ENCODE results near the gene PIP4K2C.
"Not testable (repeated sequence)": the region's sequence is repeated elsewhere in the genome, so short reads cannot be mapped to it uniquely, and the experiment has no call there.

PIP4K2C gene

DNA sequence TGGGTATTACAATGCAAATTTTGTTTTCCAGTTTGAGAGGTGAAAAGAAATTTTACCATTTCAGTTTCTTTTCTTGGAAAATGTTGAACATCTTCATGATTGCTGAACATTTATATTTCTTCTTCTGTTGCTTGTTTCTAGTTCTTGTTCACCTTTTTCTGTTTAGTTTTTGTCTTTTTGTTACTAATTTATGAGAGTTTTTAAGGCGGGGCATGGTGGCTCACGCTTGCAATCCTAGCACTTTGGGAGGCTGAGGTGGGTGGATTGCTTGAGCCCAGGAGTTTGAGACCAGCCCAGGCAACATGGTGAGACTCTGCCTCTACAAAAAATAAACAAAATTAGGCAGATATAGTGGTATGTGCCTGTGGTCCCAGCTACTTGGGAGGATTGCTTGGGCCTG lies 30.5 kb upstream of the PIP4K2C start:
- no peak for DNase-seq

DNA sequence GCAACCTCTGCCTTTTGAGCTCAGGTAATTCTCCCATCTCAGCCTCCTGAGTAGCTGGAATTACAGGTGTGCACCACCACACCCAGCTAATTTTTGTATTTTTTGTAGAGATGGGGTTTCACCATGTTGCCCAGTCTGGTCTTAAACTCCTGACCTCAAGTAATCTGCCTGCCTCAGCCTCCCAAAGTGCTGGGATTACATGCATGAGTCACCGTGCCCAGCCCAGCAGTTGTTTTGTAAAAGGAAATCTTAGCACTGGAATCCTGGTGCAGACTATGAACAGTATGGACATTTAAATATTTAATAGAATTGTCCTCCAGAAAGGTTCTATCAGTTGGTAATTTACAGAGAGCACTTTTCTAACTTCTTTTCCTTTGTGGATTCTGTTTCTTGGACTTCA lies 29.9 kb upstream of the PIP4K2C start:
- not testable (repeated sequence) for DNase-seq

DNA sequence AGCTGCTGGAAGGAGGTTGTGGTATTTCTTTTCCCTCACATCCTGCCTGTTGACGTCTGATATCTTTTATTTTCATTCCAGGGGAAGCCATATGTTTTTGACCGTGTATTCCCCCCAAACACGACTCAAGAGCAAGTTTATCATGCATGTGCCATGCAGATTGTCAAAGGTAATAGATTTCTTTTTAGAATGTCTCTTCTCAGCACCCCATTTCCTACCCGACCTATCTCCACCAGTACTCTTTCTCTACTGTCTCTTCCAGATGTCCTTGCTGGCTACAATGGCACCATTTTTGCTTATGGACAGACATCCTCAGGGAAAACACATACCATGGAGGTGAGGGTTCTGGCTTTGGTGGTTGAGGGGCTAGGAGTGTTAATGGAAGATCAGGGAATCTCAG lies 27.6 kb upstream of the PIP4K2C start:
- no peak for DNase-seq

DNA sequence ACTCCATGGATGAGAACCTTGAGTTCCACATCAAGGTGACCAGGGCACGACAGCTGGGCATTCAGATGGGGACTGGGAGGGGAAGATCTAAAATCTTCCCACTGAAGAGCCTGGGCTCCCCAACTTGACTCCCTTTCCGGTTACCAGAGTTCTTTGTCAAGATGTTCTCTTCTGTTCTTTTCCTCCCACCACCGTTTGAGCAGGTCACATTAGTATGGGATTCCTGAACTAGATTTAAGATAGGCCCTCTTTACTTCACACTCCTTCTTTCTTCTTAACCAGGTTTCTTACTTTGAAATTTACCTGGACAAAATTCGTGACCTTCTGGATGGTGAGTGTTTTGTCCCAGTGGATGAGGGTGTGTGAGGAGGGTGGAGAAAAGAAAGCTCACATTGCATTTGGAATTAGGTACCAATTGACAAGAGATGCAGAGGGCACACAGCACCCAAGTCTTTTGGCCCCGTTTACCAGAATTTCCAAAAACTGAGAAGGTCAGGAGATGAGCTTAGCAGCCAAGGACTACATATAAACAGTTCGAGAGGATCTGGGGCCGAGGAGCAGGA lies 26.7 kb upstream of the PIP4K2C start:
- no peak for DNase-seq

DNA sequence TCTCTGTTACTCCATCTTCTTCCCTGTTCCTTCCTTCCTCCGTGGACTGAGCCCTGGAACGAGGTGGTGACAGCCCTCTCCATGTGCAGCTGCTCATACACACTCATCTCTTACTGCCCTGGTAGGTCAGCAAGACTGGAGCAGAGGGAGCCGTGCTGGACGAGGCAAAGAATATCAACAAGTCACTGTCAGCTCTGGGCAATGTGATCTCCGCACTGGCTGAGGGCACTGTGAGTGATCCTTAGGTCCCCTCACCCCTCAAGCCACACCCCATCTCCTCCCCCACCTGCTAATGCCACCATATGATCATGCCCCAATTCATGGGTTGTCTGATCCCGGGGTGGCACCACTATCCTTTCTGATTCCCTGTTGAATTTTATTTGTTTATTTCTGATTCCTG lies 22.2 kb upstream of the PIP4K2C start:
- no peak for DNase-seq

DNA sequence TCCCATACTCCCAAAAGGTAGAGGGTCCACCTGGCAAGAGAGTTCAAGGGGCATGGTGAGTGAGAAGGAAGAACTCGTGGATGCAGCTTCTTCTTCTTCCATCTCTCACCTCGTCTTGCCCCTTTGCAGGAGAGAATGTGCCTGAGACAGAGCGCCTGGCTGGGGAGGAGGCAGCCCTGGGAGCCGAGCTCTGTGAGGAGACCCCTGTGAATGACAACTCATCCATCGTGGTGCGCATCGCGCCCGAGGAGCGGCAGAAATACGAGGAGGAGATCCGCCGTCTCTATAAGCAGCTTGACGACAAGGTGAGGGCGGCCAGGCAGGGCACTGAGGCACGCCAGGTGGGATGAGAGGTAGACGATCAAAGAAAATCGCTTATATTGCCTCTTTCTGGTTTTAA lies 21.1 kb upstream of the PIP4K2C start:
- no peak for DNase-seq

DNA sequence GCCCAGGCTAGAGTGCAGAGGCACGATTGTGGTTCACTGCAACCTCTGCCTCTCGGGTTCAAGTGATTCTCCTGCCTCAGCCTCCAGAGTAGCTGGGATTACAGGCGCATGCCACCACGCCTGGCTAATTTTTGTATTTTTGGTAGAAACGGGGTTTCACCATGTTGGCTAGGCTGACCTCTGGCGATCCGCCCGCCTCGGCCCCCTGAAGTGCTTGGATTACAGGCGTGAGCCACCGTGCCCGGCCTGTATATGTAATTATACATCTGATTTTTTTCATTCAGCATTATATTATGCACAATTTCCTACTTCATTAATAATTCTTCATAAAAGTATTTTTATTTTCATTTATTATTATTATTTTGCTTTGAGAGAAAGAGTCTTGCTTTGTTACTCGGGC lies 20.6 kb upstream of the PIP4K2C start:
- not testable (repeated sequence) for DNase-seq

DNA sequence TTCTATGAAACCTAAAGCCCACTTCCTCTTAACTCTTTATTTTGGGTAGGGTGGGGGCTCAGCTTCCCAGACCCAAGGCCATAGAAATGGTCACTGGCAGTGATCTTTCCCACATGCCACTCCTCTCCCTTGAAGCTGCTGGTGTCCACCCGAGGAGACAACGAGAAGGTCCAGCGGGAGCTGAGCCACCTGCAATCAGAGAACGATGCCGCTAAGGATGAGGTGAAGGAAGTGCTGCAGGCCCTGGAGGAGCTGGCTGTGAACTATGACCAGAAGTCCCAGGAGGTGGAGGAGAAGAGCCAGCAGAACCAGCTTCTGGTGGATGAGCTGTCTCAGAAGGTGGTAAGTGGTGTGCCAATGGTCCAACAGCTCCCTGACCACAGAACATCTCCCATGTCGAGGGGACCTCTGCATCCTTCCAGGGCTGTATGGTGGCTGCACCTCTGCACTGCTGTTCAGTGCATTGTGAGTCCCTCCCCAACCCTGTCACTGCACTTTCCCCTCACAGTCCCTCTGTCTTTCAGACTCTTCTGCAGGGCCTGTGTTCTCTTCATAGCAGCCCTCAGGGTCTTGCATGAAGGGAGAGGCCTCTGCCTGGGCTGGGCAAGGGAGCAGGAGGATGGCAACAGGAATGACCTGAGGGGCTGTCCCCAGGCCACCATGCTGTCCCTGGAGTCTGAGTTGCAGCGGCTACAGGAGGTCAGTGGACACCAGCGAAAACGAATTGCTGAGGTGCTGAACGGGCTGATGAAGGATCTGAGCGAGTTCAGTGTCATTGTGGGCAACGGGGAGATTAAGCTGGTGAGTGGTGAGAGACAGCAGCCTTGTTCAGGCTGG lies 18.8 kb upstream of the PIP4K2C start:
- no peak for DNase-seq

DNA sequence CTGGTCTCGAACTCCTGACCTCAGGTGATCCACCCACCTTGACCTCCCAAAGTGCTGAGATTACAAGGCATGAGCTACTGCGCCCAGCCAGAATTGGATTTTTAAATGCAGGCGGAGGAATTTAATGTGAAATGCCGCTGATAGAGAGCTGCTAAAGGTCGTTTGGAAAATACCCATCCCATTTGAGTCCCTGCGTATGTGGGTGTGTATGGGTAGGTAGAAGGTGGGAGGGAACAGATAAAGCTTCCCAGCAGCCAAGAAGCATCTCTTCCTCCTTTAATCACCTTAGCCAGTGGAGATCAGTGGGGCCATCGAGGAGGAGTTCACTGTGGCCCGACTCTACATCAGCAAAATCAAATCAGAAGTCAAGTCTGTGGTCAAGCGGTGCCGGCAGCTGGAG lies 16.2 kb upstream of the PIP4K2C start:
- DNase-seq: no peak

DNA sequence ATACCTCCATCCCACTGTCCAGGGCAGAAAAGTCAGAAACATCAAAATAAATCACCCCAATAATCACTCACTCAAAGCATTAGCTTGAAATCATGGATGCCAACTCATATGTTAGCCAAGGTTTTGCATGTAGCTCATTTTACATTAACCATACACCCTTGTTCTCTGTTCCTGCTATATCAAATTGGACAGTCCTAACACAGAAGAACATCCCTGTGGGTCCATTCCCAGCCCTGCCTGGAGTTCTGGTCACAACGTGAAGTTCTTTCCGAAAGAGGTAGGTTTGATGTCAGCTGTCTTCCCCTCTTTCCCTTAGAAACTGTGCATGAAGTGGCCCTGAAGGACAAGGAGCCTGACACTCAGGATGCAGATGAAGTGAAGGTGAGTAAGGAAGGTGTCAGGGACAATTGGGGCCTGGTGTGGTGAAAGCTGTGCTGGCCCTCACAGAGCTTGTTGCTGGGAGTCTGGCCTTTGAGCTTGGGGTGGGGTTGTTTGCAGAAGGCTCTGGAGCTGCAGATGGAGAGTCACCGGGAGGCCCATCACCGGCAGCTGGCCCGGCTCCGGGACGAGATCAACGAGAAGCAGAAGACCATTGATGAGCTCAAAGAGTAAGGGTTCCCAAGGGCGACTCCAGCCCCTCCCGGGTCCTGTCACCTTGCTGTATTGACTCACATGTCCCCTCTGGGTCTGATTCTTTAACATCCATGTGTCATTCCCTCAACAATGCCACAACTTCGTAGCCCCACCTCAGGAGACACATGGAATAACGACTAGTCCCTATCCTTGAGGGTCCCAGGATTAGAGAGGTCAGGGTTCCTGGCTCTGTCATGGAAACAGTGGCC lies 15.0 kb upstream of the PIP4K2C start:
- DNase-seq: no peak

DNA sequence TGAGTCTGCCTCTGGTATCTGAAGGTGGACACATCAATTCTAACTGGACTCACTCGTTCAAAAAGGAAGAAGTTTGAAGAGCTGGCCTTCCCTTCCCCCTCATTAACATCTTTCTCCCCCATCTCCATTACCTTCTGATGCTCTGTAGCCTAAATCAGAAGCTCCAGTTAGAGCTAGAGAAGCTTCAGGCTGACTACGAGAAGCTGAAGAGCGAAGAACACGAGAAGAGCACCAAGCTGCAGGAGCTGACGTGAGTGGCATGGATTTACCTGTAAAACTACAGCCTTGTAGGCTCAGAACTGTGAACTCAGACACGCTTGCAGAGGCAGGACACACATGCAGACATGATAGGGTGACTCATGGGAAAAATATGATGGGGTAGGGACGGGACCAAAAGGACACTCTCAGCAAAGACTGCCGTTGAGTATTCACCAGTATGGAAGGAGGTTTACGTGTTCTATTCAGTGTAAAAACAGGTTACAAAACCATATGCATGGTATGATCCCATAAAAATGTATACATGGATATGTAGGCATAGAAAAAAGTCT lies 14.3 kb upstream of the PIP4K2C start:
- DNase-seq: no peak

DNA sequence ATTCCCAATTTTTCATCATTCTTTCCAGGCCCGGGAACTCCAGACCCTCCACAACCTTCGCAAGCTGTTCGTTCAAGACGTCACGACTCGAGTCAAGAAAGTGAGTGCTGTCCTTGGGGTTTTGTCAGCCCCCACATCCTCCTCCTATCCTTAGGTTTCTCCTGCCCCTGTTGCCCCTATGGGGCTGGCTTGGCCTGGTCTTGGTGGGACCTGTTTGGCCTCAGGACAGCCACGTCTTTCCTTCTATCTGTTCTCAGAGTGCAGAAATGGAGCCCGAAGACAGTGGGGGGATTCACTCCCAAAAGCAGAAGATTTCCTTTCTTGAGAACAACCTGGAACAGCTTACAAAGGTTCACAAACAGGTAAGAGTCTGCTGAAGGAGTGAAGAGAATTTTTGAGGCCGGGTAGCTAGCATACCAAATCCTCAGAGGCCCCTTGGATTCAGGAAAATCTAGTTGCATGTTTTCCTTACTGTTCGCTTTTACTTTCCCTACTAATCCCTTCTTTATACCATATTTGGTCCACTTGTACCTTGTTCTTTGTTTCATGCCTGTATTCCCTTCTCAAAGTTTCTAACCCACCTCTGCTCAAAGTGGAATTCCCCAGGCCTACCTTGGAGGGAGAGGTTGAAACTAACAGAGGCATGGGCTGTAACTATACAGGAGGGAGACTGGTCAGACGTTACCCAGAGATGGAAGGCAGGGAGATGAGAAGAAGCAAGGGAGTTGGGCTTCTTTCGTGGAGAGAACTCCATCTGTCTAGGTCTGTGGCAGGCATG lies 12.8 kb upstream of the PIP4K2C start:
- no peak for DNase-seq

DNA sequence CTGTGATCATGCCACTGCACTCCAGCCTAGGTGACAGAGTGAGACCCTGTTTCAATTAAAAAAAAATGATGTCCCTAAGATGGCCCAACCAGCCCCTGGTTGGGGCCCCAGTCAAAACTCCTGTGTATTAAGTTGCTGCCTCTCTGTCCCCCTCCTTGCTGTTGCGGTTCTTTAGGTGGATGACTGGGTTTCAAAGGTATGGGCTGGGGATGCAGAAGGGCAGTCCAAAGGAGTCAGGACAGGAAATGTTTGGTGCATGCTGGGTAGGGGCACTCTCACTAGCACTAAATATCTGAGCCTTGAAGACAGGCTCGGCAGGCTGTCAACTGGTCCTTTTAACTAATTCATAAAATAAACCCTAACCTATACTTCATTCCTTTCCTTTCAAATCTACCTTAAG lies 12.0 kb upstream of the PIP4K2C start:
- no peak for DNase-seq

DNA sequence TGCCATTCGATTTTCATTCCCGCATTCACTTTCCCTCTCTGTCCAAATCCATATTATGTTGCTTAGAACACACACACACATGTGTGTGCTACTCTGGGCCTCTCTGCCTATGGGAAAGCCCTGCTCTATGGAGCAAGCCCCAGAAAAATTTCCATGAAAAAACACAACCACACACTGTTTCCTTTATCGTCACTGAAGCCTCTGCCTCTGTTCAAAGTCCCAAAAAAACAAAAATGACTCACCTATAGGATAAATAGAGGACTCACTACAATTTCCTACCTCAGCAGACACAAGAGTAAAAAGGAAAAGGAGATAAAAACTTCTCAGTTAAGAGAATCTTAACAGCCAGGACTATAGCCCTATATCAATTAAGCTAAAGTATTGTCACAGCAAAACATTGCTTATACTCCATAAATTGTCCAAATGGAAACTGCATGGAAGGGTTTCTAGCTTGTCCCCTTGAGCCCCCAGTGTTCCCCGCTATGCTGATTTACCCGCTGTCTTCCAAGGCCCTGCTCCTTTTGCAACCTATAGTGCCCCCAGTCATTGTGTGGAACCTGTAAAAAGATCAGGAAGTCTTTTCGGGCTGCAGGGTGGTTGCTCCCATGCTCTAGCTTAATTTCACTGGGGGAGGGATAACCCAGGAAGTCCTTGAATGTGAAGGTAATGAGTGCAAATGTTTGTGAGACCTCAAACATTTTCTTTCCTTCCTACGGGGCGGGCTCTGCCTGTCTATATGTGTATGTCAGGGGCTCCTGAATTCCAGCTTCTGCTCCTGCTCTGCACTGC lies 11.1 kb upstream of the PIP4K2C start:
- no peak for DNase-seq

DNA sequence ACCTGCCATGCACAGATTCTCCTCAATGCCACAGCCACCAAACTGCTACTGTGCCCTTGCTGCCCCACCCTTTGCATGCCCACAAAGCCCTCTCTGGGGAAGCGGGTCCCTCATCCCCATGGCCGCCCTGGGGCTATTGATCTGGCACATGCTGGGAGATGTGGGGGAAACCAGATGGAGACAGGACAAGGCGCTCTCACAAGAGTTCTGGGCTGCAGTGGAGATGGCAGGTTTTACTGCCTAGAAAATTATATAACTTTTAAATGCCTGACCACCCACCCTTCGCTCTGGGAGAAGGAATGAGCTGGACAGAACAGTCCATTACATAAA lies 10.6 kb upstream of the PIP4K2C start:
- DNase-seq: no peak

DNA sequence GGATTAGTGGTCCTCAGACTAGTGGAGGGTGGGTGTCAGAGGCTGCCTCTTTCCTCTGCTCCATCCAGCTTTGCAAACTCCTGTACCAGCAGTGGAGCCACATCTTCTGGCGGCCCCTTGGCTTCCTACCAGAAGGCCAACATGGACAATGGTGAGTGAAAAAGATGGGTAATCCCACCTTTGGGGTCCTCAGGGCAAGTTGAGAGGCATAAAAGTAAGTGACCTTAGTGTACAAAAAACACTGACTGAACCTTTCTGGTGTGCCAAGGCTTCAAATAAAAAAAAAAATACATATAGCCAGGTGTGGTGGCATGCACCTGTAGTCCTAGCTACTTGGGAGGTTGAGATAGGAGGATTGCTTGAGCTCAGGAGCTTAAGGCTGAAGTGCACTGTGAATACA lies 9.2 kb upstream of the PIP4K2C start:
- no peak for DNase-seq

DNA sequence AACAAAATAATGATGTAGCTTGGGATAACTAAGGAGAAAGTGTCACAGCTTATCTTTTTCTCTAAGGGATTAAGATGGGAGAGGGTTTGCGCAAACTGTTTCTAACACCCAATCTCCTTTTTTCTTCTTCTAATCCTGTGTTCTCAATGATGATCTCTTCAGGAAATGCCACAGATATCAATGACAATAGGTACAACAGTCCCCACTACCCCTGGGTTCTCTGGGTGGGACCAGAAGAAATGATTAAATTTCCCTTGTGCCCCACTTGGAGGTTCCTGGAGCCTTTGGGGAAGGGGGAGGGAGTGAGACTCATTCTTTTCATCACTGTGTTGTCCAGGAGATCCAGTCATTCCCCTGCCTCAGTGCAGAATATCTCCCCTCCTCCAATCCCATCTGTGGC lies 8.6 kb upstream of the PIP4K2C start:
- no peak for DNase-seq

DNA sequence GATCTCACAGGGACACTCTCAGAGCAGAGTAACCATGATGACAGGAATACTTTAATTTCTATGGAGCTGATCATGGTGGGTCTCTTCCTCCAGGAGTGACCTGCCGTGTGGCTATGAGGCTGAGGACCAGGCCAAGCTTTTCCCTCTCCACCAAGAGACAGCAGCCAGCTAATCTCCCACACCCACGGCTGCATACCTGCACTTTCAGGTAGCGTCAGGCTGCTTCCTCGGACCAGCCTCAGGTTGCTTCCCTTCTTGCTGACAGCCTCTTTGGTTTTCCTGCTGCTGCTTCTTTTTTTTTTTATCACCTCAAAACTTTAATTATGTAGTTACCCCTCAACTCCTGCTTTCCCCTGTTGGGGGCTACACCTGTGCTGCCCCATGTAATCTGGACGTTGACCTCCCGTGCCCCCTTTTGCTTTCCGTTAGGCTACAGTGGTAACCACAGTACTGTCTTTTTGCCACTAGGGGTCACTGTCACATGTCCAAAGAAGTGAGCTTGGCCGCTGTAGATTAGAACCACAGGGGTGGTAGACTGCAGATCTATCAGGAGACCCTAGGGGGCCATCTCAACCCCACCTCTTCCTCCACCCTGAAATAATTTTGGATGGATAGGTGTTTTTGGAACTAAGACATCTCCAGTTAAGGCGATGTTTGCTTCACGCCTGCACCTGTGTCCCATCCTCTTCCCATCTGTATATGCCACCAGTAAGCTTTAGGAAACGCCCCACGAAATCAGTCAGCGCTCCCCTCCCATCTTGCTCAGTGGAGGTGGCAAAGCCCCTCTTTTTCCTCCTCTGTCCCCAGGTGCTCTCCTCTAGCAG lies 7.8 kb upstream of the PIP4K2C start:
- DNase-seq: peak; percentile 72

DNA sequence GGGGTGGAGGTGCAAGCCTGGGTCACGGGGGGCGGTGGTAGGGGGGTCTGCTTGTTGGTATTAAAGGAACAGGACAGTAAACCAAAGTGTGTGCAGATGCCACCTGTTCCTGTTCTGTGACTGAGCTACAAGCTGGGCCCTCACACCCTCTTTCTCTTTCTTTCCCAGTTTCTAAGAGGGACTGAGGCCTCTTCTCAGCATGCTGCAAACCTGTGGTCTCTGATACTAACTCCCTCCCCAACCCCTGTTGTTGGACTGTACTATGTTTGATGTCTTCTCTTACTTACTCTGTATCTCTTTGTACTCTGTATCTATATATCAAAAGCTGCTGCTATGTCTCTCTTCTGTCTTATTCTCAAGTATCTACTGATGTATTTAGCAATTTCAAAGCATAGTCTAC lies 6.9 kb upstream of the PIP4K2C start:
- DNase-seq: no peak

DNA sequence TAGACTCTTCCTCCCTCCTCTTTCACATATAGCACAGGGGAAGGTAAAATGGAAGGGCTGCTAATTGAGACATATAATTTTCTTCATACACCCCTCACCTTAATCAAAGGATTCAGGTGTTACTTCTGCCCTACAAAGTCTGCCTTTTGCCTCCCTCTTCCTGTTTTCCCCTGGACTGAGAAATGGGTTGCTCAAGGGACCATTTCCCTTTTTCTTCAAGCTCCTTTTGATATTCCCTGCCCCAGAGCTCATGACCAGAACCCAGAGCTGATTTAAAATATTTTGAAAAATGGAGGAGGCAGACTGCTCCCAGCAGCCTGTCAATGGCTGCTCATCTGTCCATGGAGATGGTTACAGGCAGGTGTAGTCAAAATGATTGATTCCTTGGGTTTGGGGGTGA lies 6.3 kb upstream of the PIP4K2C start:
- no peak for DNase-seq

DNA sequence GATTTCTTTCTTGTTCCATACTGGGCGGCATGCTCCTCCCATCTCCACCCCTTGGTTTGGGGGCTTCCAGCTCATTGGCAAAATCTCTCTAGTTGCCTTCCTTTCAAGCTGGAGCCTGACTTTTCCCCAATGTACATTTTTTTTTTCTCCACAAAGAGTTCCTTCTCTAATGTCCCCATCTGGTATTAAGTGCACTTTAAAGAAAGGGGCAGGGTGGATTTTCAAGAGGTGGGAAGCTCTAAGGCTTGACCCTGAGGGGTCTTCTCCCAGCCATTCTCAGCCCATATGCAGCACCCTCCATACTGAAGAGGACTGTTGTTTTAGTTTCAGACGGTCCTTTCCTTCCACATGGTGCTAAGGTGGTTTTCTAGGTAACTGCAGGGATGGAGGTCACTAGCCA lies 5.8 kb upstream of the PIP4K2C start:
- DNase-seq: no peak

Measured in NCI-H510A (cell line).